NCI-H524 treated with DMSO at 0.1 percent for 48 hours (cell line): ENCODE results near the gene NHSL2.
A peak's percentile ranks its signal among the peaks of the same experiment; 100 is the strongest.

Experiments
- DNase-seq: peaks from one replicate; lab custom pipeline; 2025; lab: John Stamatoyannopoulos, UW

Gene NHSL2

GRCh38 chrX:72108666-72109065 lies 198.0 kb downstream of the NHSL2 start:
- no peak for DNase-seq

DNA sequence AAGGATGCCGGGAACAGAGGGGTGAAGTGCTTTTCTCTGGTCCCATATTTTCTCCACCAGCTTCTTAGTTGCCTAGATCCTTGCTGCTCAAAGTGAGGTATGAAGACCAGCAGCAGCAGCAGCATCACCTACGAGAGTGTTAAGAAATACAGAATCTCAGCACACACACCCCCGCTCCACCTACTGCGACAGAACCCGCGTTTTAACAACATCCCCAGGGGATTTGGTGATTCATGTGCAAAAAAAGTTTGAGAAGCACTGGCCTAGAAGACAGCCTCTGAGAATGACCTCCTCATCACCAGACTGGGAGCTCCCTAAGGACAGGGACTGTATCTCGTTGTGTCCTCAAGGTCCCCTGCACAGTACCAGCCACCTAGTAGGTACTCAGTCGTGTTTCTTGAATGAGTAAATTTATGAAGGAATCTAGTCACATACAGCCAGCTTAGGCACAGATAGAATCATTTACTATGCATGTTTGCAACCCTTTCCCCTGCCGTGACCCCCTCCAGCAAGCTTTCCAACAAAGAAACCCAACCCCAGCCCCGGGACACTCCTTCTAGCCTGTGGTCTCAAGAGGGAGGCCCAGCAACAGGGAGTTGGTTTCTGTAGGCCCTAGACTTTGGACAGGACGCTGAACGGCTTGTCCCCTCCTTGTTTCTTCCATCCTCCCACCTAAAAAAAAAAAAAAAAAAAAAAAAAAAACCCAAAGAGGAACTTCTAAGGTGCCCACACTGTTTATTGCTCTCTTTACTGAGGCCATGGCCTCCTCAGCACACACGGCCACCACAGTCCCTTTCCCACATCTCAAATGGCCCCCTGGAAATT lies 199.6 kb downstream of the NHSL2 start:
- no peak for DNase-seq

DNA sequence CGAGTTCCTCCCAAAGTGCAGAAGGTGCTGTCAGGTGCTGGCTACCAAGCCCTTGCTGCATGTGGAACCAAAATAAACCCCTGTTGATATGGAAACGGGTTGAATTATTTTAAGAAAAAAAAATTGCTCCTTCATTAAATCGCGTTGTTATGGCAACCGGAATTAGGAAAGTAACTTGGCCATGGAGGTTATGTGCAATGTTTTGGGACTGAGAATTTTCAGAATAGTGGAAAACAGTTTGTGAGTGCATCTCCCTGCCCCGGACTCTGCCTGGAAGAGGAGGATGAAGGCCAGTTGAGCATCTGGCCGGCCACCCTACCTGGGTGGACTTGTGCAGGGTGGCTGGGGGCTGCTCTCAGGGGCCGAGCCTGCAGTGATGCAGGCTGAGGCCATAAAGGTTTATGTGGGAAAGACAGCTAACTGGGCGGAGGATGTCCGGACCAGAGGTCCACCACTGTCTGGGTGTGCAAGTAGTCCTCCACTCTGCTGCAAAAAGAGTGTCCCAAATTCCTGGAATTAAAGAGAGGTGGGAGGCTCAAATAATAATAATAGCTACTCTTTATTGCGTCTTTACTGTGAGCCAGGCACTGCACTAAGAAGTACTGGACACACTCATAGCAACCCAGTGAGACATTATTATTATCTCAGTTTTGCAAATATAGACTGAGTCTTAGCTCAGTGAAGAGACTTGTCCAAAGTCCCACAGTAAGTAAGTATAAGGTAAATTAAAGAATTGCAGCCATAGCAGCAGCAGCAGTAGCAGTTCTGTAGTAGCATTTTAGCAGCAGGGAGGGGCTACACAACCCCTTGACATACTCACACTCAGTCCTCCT lies 200.4 kb downstream of the NHSL2 start:
- DNase-seq: no peak

- no peak for DNase-seq
These were observed 202.8 kb downstream of the NHSL2 start for GRCh38 chrX:72113461-72113860.

GRCh38 chrX:72114306-72114705 lies 203.7 kb downstream of the NHSL2 start:
- no peak for DNase-seq

DNA sequence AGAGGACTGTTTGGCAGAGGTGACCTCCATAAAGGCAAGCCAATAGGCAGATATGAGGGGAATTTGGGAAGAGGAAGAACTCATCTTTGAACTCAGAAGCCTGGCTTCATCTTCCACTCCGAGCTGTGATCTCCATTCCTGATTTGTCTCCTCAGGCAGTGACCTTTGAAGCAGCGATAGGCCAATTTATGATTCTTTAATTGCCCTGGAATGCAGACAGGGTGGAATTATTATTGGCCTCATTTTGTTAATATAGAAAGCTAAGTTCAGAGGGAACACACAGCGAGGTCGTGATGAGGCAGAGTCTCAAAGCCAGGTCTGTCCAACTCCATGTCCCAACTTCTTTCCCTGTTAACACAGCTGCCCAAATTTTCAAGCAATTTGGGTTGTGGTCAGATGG lies 204.2 kb downstream of the NHSL2 start:
- no peak for DNase-seq

GRCh38 chrX:72115380-72115779 lies 204.7 kb downstream of the NHSL2 start:
- peak; percentile 95 for DNase-seq

DNA sequence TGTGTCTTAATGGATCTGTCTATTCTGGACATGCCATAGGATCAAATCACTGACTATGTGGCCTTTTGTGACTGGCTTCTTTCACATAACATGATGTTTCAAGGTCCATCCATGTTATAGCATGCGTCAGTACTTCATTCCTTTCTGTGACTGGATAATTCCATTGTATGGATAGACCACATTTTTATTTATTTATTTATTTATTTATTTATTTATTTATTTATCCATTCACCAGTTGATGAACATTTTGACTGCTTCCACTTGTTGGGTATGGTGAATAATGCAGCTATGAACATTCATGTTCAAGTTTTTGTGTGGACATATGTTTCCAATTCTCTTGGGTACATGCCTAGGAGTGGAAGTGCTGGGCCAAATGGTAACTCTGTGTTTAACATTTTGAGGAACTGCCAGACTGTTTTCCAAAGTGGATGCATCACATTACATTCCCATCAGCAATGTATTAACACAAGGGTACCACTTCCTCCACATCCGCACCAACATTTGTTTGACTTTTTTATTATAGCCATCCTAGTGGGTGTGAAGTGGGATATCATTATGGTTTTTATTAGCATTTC lies 207.1 kb downstream of the NHSL2 start:
- DNase-seq: no peak

GRCh38 chrX:72120837-72121236 lies 210.2 kb downstream of the NHSL2 start:
- DNase-seq: no peak

- DNase-seq: no peak
These were observed 210.7 kb downstream of the NHSL2 start for GRCh38 chrX:72121383-72121782.

- DNase-seq: no peak
These were observed 212.1 kb downstream of the NHSL2 start for GRCh38 chrX:72122621-72123337.

- no peak for DNase-seq
These were observed 213.0 kb downstream of the NHSL2 start for GRCh38 chrX:72123471-72124185.

- DNase-seq: no peak
These were observed 214.0 kb downstream of the NHSL2 start for GRCh38 chrX:72124540-72125201.

DNA sequence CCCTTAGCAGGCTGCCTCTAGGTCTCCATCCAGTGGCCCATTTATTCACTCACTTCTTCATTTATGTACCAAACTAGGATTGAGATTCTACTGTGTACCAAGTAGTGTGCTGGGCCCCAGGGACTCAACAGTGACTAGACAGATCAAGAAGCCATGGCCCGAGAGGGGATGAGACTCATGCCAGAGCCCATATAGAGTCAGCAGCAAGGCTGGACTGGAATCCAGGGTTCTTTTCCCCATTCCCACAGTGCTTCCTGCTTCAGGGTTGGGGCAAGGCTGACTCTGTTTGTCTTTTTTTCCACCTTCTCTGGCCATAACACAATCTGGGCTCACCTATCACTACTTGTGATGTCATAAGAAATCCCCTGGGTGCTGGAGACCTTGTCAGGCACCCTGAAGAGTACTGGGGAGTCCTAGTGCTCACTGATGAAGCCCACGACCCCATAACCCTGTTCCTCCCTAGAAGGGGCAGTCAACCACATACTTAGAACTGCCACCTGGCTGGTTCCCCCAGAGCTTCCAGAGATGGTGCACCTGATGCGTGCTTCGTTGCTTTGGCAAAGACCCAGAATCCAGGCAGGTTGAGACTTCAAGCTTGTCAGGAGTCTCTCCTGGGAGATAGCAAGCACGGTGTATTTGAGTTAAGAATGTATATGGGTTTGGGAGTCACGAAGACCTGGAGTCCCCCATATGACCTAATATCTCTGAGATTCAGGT lies 214.8 kb downstream of the NHSL2 start:
- no peak for DNase-seq

- DNase-seq: no peak
These were observed 215.4 kb downstream of the NHSL2 start for GRCh38 chrX:72126048-72126415.

DNA sequence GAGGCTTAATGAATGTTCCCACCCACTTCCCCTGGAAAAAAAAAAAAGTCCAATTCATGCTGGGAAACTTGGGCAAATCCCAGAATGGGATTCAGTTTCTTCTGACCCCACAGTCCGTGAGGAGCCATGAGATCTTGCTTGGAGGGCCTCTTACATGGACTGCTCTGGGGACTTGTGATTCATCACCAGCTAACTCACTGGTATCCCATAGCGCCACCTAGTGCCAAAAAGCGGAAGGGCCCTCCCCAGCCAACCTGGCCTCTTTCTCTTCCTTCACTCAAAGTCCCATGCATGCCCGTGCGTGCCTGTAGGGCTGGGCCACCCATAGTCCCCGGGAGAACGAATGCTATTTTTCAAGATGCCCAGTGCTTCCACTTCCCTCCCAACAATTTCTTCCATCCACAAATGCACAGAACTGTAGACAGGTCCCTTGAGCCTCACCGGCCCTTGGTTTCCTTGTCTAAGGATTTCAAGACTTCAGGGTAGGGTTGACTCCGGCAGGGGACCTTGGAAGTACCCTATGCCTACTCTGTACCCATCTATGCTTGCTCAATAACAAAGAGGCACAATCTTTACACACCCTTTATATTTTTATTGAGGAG lies 216.0 kb downstream of the NHSL2 start:
- DNase-seq: peak; percentile 27

GRCh38 chrX:72127332-72127731 lies 216.7 kb downstream of the NHSL2 start:
- no peak for DNase-seq

- DNase-seq: no peak
These were observed 217.7 kb downstream of the NHSL2 start for GRCh38 chrX:72128183-72128834.

GRCh38 chrX:72128881-72129280 lies 218.2 kb downstream of the NHSL2 start:
- no peak for DNase-seq
